HCT116 (cell line): Measurements from ENCODE around the gene WDR17. TPM values are rescaled to one million over a fixed set of nuclear protein-coding genes. Genes with fewer than 3 reads are reported as not detected.

ENCODE experiments used
- ATAC-seq: fragments of 200-7000 bp; cut with Tn5 transposase; 2 replicates; pipeline ENCODE4 v1.9.1; 2020; ENCODE audit warnings: mild to moderate bottlenecking, moderate library complexity
- Bru-seq: library from RNA; stranded (reverse); fragments of 400-500 nt; gene quantifications from one replicate; lab custom pipeline; 2021; lab: Mats Ljungman, UMichigan
- BruChase-seq, 2 experiments: library from RNA; stranded (reverse); fragments of 400-500 nt; gene quantifications; one replicate each; lab custom pipeline; 2021; lab: Mats Ljungman, UMichigan
- BruUV-seq: library from RNA; stranded (reverse); fragments of 400-500 nt; replicated peaks from 2 replicates; lab custom pipeline; 2021; lab: Mats Ljungman, UMichigan
- CTCF ChIA-PET: fragments of 300-600 bp; sonication (Branson Sonifier 250); formaldehyde crosslinking; loops from one replicate; lab custom pipeline; 2021; ENCODE audit warnings: antibody characterized with exemption; lab: Charles Lee
- POLR2A ChIA-PET: fragments of 300-600, 350-600 bp; sonication (Branson Sonifier 250); formaldehyde crosslinking; loops from one replicate; lab custom pipeline; 2021; ENCODE audit warnings: antibody characterized with exemption; lab: Charles Lee
- RAD21 ChIA-PET, 2 experiments: fragments of 300-600 bp; sonication (Branson Sonifier 250); formaldehyde crosslinking; loops; one replicate each; lab custom pipeline; 2023; ENCODE audit warnings: low total read pairs in 2 of 2; ENCODE audit not compliant: uncharacterized antibody in 2 of 2, unreplicated experiment in 2 of 2, low non-redundant PET in 1 of 2; lab: Charles Lee
- DNase-seq: peaks from one replicate; pipeline ENCODE4 v3.0.0-alpha.2; 2010; ENCODE audit warnings: low read depth, low spot score
- H2AFZ ChIP-seq: fragments of 200-600 bp; shearing (Covaris generic), sonication (generic); 2 replicates; pipeline ENCODE4 v1.6.1; 2017; ENCODE audit warnings: low read depth, mixed run types, mixed read lengths, antibody characterized with exemption, low read length; ENCODE audit not compliant: poor library complexity, severe bottlenecking
- H3K27ac ChIP-seq: 2 replicates; pipeline ENCODE4 v1.5.1; 2012; ENCODE audit warnings: low read depth, low read length
- H3K27me3 ChIP-seq: fragments of 200-600 bp; sonication (generic); 2 replicates; pipeline ENCODE4 v1.6.1; 2016; ENCODE audit warnings: mixed run types, low read length, mixed read lengths; ENCODE audit not compliant: insufficient read depth
- H3K36me3 ChIP-seq, 2 experiments: fragments of 200-500 bp in 1 of 2; fragments of 200-600 bp in 1 of 2; sonication (Bioruptor generic) in 1 of 2; sonication (generic) in 1 of 2; 2 replicates each; pipeline versions ENCODE4 v1.5.1 to v1.6.1; 2014 to 2016; ENCODE audit warnings: low read length in 2 of 2, inconsistent platforms in 1 of 2, mixed read lengths in 1 of 2, mixed run types in 1 of 2; ENCODE audit not compliant: insufficient read depth in 2 of 2, control insufficient read depth in 1 of 2
- H3K4me1 ChIP-seq, 2 experiments: fragments of 200-600 bp in 1 of 2; sonication (generic) in 1 of 2; 2 replicates each; pipeline versions ENCODE4 v1.5.1 to v1.6.1; 2012 to 2017; ENCODE audit warnings: low read length in 2 of 2, inconsistent platforms in 1 of 2, mild to moderate bottlenecking in 1 of 2, mixed read lengths in 1 of 2, mixed run types in 1 of 2, moderate library complexity in 1 of 2; ENCODE audit not compliant: insufficient read depth in 2 of 2, control insufficient read depth in 1 of 2
- H3K4me2 ChIP-seq: fragments of 200-600 bp; sonication (generic); 2 replicates; pipeline ENCODE4 v1.6.1; 2017; ENCODE audit warnings: mixed run types, low read length, mixed read lengths
- H3K4me3 ChIP-seq, 2 experiments: fragments of 200-600 bp in 1 of 2; sonication (generic) in 1 of 2; replicated peaks in 1 of 2; 2 replicates each; pipeline ENCODE4 v1.5.1; 2011 to 2016; ENCODE audit warnings: low read length in 2 of 2, control low read depth in 1 of 2, low read depth in 1 of 2, mild to moderate bottlenecking in 1 of 2, mixed read lengths in 1 of 2, mixed run types in 1 of 2
- H3K79me2 ChIP-seq: fragments of 200-600 bp; sonication (generic); 2 replicates; pipeline ENCODE4 v1.6.1; 2017; ENCODE audit warnings: mild to moderate bottlenecking, mixed run types, low read length, moderate library complexity, mixed read lengths; ENCODE audit not compliant: insufficient read depth
- H3K9ac ChIP-seq: fragments of 200-600 bp; sonication (generic); 2 replicates; pipeline ENCODE4 v1.6.1; 2016; ENCODE audit warnings: low read length, mixed read lengths
- H3K9me2 ChIP-seq: fragments of 200-600 bp; sonication (generic), shearing (Covaris generic); 2 replicates; pipeline ENCODE4 v1.6.1; 2017; ENCODE audit warnings: mixed run types, mild to moderate bottlenecking, moderate library complexity; ENCODE audit not compliant: insufficient read depth
- H3K9me3 ChIP-seq, 2 experiments: fragments of 200-500 bp in 1 of 2; fragments of 200-600 bp in 1 of 2; sonication (Bioruptor generic) in 1 of 2; sonication (generic) in 1 of 2; 2 replicates each; pipeline ENCODE4 v1.6.1; 2014 to 2017; ENCODE audit warnings: low read length in 2 of 2, mixed read lengths in 2 of 2, inconsistent platforms in 1 of 2, low read depth in 1 of 2, mild to moderate bottlenecking in 1 of 2, mixed run types in 1 of 2, moderate library complexity in 1 of 2; ENCODE audit not compliant: control insufficient read depth in 1 of 2, insufficient read depth in 1 of 2
- H4K20me1 ChIP-seq: fragments of 200-600 bp; sonication (generic), shearing (Covaris generic); 2 replicates; pipeline ENCODE4 v1.6.1; 2017; ENCODE audit warnings: mixed run types, mild to moderate bottlenecking, moderate library complexity; ENCODE audit not compliant: insufficient read depth
- CEBPB ChIP-seq: IDR thresholded peaks from 2 replicates; pipeline ENCODE4 v1.6.1; 2012; ENCODE audit warnings: low read depth
- EGR1 ChIP-seq: IDR thresholded peaks from 2 replicates; pipeline ENCODE4 v1.6.1; 2012; ENCODE audit warnings: low read depth
- ELF1 ChIP-seq: IDR thresholded peaks from 2 replicates; pipeline ENCODE4 v1.6.1; 2012; ENCODE audit warnings: low read depth, borderline replicate concordance
- EZH2 ChIP-seq: fragments of 200-600 bp; sonication (generic); IDR thresholded peaks from 2 replicates; pipeline ENCODE4 v1.6.1; 2017; ENCODE audit warnings: antibody characterized with exemption, mixed run types
- EZH2phosphoT487 ChIP-seq: fragments of 200-600 bp; IDR thresholded peaks from 2 replicates; pipeline ENCODE4 v1.6.1; 2018; ENCODE audit warnings: antibody characterized with exemption, borderline replicate concordance
- POLR2AphosphoS5 ChIP-seq: IDR thresholded peaks from 2 replicates; pipeline ENCODE4 v1.6.1; 2011; ENCODE audit warnings: mild to moderate bottlenecking, low read depth, low read length, moderate library complexity
- RAD21 ChIP-seq: IDR thresholded peaks from 2 replicates; pipeline ENCODE4 v1.6.1; 2012; ENCODE audit warnings: low read depth, mild to moderate bottlenecking
- SIN3A ChIP-seq: IDR thresholded peaks from 2 replicates; pipeline ENCODE4 v1.6.1; 2012; ENCODE audit warnings: low read depth
- SP1 ChIP-seq: IDR thresholded peaks from 2 replicates; pipeline ENCODE4 v1.6.1; 2012; ENCODE audit warnings: low read depth
- ZNF274 ChIP-seq: fragments of 200-500 bp; sonication (Bioruptor generic); IDR thresholded peaks from 2 replicates; pipeline ENCODE4 v1.6.1; 2014; ENCODE audit warnings: mild to moderate bottlenecking, low read depth, low read length, inconsistent platforms
- intact Hi-C: fragments of 100-400 bp; cut with micrococcal nuclease; formaldehyde crosslinking; loops from 2 replicates; pipeline ENCODE4 v1.10.0; 2022
- long read RNA-seq: library from polyadenylated mRNA; unstranded; transcript quantifications from one replicate; pipeline ENCODE4 v2.0.0, GENCODE V29; 2021; ENCODE audit not compliant: unreplicated experiment
- polyA plus RNA-seq: library from polyadenylated mRNA; unstranded; fragments of >200 nt; gene quantifications from 2 replicates; pipeline ENCODE4 v1.2.1, GENCODE V29; 2012; ENCODE audit warnings: missing spikeins
- total RNA-seq: library from RNA; stranded (reverse); gene quantifications from one replicate; pipeline ENCODE4 v1.2.1, GENCODE V29; 2021; ENCODE audit not compliant: unreplicated experiment
- TF ChIP-seq, protein P1 (sequence below): IDR thresholded peaks from 2 replicates; pipeline ENCODE4 v1.6.1; 2012
- TF ChIP-seq, protein P2 (sequence below): IDR thresholded peaks from 2 replicates; pipeline ENCODE4 v1.6.1; 2012; ENCODE audit warnings: low read depth
- TF ChIP-seq, protein P3 (sequence below), 3 experiments: fragments of 200-600 bp in 1 of 3; sonication (generic) in 1 of 3; IDR thresholded peaks in 2 of 3; conservative IDR thresholded peaks in 1 of 3; 2 replicates each; pipeline ENCODE4 v1.5.1; 2012 to 2017; ENCODE audit warnings: low read depth in 2 of 3, low read length in 2 of 3, antibody characterized with exemption in 1 of 3, borderline replicate concordance in 1 of 3, control low read depth in 1 of 3, mild to moderate bottlenecking in 1 of 3, mixed read lengths in 1 of 3, mixed run types in 1 of 3, moderate library complexity in 1 of 3; ENCODE audit not compliant: insufficient read depth in 1 of 3

The WDR17 gene
- 0.20 TPM for total RNA-seq
- polyA plus RNA-seq, result not detected in 2 replicates
- Bru-seq, nascent RNA, result not detected
- BruChase-seq, experiment 1, labeled RNA remaining after a 6-hour chase, result percentile 1 among the genes with signal in this experiment
- BruChase-seq, experiment 2, labeled RNA remaining after a 2-hour chase, result percentile 3 among the genes with signal in this experiment
- long read RNA-seq, result 0 reads

DNA sequence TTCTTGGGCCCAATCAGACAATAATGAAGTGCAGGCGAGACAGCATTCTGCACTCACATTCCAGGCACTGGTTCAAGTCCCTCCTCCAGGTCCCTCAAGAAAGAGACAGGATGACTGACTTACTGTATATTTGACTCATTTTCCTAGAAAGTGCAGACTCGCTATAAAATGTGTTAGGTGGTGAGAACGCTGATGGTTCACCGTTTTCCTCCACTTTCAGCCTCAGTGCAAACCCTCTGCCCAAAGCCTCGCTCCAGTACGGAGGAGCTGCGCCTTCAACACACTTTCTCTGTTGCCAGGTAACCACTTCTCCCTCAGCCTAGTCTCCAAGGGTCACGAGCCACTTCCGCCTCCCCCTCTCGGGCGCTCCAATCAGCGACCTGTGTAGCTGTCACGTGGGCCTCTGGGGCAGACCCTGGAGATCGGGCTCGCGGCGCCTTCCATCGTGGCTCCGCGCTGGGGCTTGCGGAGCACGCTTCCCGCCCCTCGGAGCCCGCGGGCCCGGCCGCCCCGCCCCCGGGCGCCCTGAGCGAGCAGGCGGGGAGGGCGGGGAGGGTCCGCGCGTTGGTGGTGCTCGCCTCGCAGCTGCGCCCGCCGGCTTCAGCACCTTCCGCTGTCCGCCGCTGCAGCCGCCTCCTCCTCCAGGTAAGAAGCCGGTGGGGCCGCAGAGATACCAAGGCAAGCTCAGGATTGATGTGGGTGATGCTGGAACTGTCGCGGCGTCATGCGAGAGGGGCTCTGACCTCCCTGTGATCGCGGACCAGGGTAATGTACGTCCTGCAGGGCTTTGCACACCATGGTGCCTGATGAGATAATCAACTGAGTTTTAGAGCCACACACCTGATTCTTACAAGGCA, at the start of gene WDR17:
TSS of gene WDR17 (plus strand) at position 407 of the 857 bp plus-strand sequence. CDS start 45,740 bp downstream, outside the sequence.
- no peak within 1 kb of the TSS for H3K4me3 ChIP-seq
- no peak within 1 kb of the TSS for H2AFZ ChIP-seq

DNA sequence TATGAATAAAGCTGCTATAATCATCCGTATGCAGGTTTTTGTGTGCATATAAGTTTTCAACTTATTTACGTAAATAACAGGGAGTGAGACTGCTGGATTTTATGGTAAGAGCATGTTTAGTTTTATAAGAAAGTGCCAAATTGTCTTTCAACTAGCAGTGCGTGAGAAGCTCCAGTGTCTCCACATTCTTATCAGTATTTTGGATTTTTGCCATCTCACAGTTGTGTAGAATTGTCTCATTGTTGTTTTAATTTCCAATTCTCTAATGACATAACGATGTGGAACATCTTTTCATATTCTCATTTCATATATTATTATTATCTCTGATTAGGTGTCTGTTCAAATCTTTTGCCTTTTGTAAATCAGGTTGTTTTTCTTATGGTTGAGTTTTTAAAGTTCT, 49.0 kb upstream of the WDR17 start:
- BruUV-seq, result no TSS peak
- no peaks in the 10 kb centered on the region for H4K20me1 ChIP-seq
- no peak overlapping the region for H3K4me3 ChIP-seq
- no peak for DNase-seq
- intact Hi-C loops, result no loop called here
- no peak overlapping the region for H2AFZ ChIP-seq
- ATAC-seq, result no peak
- no peaks in the 10 kb centered on the region for H3K9me3 ChIP-seq
- no peak overlapping the region for H3K4me2 ChIP-seq
- CTCF ChIA-PET, result no interaction called here
- H3K9ac ChIP-seq, result no peak overlapping the region
- no peaks in the 10 kb centered on the region for H3K79me2 ChIP-seq
- H3K27me3 ChIP-seq, result no peaks in the 10 kb centered on the region
- no peaks in the 10 kb centered on the region for H3K4me1 ChIP-seq
- H3K27ac ChIP-seq, result no peak overlapping the region
- H3K9me2 ChIP-seq, result no peaks in the 10 kb centered on the region
- RAD21 ChIA-PET, result no interaction called here
- H3K36me3 ChIP-seq, result no peaks in the 10 kb centered on the region
- POLR2A ChIA-PET, result no interaction called here
- TF ChIP-seq, protein P1, sequence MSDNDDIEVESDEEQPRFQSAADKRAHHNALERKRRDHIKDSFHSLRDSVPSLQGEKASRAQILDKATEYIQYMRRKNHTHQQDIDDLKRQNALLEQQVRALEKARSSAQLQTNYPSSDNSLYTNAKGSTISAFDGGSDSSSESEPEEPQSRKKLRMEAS, result no peak
- no peak for TF ChIP-seq ELF1
- TF ChIP-seq, protein P2, sequence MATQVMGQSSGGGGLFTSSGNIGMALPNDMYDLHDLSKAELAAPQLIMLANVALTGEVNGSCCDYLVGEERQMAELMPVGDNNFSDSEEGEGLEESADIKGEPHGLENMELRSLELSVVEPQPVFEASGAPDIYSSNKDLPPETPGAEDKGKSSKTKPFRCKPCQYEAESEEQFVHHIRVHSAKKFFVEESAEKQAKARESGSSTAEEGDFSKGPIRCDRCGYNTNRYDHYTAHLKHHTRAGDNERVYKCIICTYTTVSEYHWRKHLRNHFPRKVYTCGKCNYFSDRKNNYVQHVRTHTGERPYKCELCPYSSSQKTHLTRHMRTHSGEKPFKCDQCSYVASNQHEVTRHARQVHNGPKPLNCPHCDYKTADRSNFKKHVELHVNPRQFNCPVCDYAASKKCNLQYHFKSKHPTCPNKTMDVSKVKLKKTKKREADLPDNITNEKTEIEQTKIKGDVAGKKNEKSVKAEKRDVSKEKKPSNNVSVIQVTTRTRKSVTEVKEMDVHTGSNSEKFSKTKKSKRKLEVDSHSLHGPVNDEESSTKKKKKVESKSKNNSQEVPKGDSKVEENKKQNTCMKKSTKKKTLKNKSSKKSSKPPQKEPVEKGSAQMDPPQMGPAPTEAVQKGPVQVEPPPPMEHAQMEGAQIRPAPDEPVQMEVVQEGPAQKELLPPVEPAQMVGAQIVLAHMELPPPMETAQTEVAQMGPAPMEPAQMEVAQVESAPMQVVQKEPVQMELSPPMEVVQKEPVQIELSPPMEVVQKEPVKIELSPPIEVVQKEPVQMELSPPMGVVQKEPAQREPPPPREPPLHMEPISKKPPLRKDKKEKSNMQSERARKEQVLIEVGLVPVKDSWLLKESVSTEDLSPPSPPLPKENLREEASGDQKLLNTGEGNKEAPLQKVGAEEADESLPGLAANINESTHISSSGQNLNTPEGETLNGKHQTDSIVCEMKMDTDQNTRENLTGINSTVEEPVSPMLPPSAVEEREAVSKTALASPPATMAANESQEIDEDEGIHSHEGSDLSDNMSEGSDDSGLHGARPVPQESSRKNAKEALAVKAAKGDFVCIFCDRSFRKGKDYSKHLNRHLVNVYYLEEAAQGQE, result no peak
- TF ChIP-seq CEBPB, result no peak
- no peak for TF ChIP-seq EZH2phosphoT487
- TF ChIP-seq, protein P3, sequence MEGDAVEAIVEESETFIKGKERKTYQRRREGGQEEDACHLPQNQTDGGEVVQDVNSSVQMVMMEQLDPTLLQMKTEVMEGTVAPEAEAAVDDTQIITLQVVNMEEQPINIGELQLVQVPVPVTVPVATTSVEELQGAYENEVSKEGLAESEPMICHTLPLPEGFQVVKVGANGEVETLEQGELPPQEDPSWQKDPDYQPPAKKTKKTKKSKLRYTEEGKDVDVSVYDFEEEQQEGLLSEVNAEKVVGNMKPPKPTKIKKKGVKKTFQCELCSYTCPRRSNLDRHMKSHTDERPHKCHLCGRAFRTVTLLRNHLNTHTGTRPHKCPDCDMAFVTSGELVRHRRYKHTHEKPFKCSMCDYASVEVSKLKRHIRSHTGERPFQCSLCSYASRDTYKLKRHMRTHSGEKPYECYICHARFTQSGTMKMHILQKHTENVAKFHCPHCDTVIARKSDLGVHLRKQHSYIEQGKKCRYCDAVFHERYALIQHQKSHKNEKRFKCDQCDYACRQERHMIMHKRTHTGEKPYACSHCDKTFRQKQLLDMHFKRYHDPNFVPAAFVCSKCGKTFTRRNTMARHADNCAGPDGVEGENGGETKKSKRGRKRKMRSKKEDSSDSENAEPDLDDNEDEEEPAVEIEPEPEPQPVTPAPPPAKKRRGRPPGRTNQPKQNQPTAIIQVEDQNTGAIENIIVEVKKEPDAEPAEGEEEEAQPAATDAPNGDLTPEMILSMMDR (IDR thresholded peaks at IDR 0.05 in 2 of 3, conservative IDR thresholded peaks at IDR 0.05 in 1 of 3; ENCODE audit: borderline replicate concordance in 1 of 3, insufficient read depth in 1 of 3, low read depth in 2 of 3, low read length in 2 of 3), result no peak
- TF ChIP-seq ZNF274, result no peak
- TF ChIP-seq SP1, result no peak
- no peak for TF ChIP-seq RAD21
- no peak for TF ChIP-seq EGR1
- TF ChIP-seq SIN3A, result no peak
- no peak for TF ChIP-seq EZH2
- TF ChIP-seq POLR2AphosphoS5, result no peak

More for the DNA sequence above, at the start of gene WDR17:
- DNase-seq, result no peak
- no peak within 1 kb of the TSS for H3K9ac ChIP-seq
- no peaks in the 10 kb centered on the region for H3K27me3 ChIP-seq
- no peaks in the 10 kb centered on the region for H3K9me2 ChIP-seq
- no peaks in the 10 kb centered on the region for H3K36me3 ChIP-seq
- no TSS peak for BruUV-seq
- H3K4me2 ChIP-seq, result no peak within 1 kb of the TSS
- CTCF ChIA-PET, result no interaction called here
- no peak within 1 kb of the TSS for H3K27ac ChIP-seq
- H3K79me2 ChIP-seq, result no peaks in the 10 kb centered on the region
- no peak for TF ChIP-seq CEBPB
- no peaks in the 10 kb centered on the region for H4K20me1 ChIP-seq
- RAD21 ChIA-PET, result no interaction called here
- H3K4me1 ChIP-seq, result no peaks in the 10 kb centered on the region
- POLR2A ChIA-PET, result no interaction called here
- no peak for ATAC-seq
- H3K9me3 ChIP-seq, result no peaks in the 10 kb centered on the region
- intact Hi-C loops, result loop anchor here (2.0 kb wide), 1 partner anchor 25 kb away; no protein-coding TSS in a partner anchor
